Testis (tissue), 2 donors: Measurements from ENCODE around the gene KCNH2.

Source experiments
- CTCF ChIP-seq, 3 experiments: fragments of 450-650 bp in 2 of 3; fragments of 200-600 bp in 1 of 3; sonication (generic) in 1 of 3; IDR thresholded peaks; one replicate each; pipeline ENCODE4 v1.5.1; 2016 to 2019; ENCODE audit warnings: antibody characterized with exemption in 3 of 3, mild to moderate bottlenecking in 2 of 3, moderate library complexity in 1 of 3
- POLR2A ChIP-seq: fragments of 450-650 bp; IDR thresholded peaks from one replicate; pipeline ENCODE4 v1.6.1; 2017; ENCODE audit warnings: antibody characterized with exemption, mild to moderate bottlenecking, moderate library complexity

- TF ChIP-seq CTCF (IDR thresholded peaks at IDR 0.05): no peak
- TF ChIP-seq POLR2A: no peak
Observed at GRCh38 chr7:150956395-150957132, 21.6 kb downstream of the KCNH2 start.
